GM21723 (cell line): ENCODE results near the gene DTWD2.
"Not testable (repeated sequence)": the region's sequence is repeated elsewhere in the genome, so short reads cannot be mapped to it uniquely, and the experiment has no call there.

Experiments
- ATAC-seq: cut with Tn5 transposase; IDR thresholded peaks from one replicate; pipeline ENCODE4 v1.9.1; 2021; ENCODE audit warnings: mild to moderate bottlenecking, moderate library complexity; ENCODE audit not compliant: unreplicated experiment

Gene DTWD2

DNA sequence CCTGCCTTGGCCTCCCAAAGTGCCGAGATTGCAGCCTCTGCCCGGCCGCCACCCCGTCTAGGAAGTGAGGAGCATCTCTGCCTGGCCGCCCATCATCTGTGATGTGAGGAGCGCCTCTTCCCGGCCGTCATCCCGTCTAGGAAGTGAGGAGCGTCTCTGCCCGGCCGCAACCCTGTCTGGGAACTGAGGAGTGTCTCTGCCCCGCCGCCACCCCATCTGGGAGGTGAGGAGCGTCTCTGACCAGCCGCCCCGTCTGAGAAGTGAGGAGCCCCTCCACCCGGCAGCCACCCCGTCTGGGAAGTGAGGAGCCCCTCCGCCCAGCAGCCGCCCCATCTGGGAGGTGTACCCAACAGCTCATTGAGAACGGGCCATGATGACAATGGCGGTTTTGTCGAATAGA lies 10.5 kb upstream of the DTWD2 start:
- not testable (repeated sequence) for ATAC-seq

DNA sequence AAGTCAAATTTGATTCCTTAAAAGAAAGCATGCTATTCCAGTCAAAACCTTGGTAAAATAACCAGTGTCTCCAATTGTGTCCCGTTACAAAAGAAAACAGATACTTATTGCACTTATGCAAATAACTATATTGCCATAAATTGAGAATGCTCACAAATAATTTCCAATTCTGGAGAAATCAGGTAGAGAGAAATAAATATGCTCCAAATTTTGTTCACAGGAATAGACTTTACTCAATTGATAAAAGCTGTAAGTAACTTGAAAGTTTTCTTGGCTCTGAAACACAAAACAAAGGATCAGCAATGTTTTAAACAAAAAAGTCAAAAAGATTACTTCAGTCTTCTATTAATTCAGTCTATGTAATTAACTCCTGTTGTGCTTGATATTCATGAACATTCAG lies 7.8 kb upstream of the DTWD2 start:
- no peak for ATAC-seq

DNA sequence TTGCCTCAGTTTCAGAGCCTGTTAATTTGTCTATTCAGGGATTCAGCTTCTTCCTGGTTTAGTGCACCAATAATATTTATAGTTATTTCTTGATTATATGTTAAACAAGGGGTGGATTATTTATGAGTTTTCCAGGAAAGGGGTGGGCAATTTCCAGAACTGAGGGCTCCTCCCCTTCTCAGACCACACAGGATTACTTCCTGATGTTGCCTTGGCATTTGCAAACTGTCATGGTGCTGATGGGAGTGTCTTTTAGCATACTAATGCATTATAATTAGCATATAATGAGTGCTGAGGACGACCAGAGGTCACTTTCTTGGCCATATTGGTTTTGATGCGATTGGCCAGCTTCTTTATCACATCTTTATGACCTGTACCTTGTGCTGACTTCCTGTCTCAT lies 6.2 kb upstream of the DTWD2 start:
- no peak for ATAC-seq

DNA sequence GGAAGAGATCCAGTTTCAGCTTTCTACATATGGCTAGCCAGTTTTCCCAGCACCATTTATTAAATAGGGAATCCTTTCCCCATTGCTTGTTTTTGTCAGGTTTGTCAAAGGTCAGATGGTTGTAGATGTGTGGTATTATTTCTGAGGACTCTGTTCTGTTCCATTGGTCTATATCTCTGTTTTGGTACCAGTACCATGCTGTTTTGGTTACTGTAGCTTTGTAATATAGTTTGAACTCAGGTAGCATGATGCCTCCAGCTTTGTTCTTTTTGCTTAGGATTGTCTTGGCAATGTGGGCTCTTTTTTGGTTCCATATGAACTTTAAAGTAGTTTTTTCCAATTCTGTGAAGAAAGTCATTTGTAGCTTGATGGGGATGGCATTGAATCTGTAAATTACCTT lies 4.8 kb upstream of the DTWD2 start:
- not testable (repeated sequence) for ATAC-seq

DNA sequence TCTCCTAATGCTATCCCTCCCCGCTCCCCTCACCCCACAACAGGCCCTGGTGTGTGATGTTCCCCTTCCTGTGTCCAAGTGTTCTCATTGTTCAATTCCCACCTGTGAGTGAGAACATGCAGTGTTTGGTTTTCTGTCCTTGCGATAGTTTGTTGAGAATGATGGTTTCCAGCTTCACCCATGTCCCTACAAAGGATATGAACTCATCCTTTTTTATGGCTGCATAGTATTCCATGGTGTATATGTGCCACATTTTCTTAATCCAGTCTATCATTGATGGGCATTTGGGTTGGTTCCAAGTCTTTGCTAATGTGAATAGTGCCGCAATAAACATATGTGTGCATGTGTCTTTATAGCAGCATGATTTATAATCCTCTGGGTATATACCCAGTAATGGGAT lies 3.7 kb upstream of the DTWD2 start:
- not testable (repeated sequence) for ATAC-seq

DNA sequence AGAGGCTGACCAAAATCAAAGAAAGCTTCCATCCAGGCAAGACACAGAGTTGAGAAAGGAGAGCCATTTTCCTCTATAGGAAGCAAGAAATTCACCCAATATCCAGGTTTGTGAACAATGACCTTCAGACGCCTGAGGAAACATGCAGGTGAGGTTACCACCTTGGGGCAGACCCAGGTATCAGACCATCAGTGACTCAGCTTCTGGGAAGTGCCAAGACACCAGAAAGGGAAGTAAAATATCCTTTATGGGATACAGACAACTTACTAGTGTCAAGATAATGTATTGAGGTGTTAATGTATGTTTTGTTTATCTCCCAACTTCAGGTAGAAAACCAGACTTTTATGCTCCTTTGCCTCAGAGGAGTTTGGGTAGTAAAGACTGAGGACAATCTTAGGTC lies 2.2 kb upstream of the DTWD2 start:
- ATAC-seq = no peak

DNA sequence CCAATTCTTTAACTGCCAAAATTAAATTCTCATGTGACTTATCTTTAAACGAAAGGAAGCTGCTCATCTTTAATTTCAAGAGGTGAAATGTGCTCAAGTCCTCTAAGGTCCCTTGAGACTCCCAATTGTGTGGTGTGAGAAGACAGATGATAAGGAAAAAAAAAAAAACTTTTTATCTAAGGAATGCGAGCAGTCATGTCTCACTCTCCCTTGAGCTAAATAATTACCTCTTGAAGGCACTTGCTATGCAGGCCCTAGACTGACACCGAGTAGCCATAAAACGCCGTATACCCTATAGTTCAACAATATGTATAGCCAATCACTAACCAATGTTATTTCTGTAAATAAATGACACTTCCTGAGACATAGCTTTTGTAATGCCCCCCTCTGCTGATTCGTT lies 1.5 kb upstream of the DTWD2 start:
- ATAC-seq = no peak

DNA sequence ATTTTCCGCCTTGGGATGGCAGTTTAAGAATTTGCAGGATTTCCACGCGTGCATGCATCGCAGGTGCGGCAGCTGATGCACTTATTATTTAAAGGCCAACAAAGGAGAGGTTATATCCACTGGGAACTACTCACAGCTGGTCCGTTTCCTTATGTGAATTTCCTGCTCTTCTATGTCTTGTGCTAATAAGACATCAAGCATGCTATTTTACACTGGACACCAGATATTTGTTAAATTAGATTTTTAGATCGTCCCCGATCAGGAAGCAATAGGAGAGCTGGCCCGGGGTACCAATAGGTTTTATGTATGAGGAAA lies 476 bp upstream of the DTWD2 start:
- ATAC-seq = no peak

DNA sequence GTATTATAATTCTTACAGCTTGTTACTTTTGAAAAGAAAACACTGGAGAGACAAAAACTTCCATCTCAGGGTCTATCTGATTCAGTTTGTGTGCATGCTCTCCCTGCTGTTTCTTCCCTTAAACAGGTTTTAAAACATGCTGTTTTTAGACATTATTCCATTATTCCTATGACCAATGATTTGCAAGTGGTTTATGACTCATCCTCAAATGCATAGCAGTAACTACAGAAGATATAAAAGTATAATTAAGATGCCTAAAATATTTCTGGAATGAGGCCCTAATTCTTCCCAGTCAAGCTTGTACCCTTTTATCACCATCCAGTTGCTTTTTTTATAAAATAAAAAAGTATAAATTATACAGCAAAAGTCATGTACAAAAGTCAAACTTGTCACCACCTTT lies 3.7 kb downstream of the DTWD2 start:
- no peak for ATAC-seq

DNA sequence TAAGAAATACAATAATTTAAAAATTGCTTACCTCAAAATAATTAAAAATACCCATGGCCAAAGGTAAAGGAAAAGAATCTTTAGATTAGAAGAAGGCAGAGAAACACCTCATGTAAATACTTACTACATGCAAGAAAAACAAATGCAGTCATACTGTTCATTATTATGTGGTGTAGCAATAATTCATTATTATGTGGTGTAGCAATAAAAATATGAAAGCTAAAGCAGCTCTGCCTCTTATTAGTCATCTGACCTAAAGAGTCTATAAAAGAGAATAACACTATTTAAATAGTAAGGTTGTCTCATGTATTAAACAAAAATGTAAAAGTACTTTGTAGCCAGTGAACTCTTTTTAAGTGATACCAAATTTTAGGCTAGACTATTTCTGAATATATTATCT lies 6.6 kb downstream of the DTWD2 start:
- no peak for ATAC-seq

DNA sequence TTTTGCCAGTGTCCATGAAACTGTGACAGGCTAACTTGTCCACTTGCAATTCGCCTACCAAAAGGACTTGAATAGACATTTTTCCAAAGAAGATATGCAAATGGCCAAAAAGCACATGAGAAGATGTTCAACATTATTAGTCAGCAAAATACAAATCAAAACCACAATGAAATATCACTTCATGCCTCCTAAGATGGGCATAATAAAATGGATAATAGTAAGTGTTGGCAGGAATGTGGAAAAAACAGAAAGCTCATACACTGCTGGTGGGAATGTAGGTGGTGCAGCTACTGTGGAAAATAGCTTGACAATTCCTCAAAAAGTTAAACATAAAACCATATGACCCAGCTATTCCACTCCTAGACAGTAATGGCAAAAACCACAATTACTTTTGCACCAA lies 7.9 kb downstream of the DTWD2 start:
- ATAC-seq = no peak

DNA sequence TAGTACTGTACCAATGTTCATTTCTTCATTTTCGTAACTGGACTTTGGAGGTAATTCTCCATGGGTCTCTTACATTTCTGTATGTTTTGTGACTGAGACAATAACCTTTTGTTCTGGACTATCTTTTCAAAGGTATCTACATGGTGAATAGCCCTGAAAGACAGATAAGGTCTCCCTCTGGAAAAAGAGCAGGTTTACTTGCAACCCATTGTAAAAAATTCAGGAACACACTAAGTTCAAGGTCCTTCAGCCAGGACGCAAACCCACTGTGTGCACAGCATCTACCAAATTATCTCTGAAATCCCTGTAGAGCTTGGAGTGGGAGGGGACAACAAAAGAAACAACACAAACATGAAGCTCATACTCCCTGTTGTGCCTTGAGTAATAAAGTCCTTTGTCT lies 8.3 kb downstream of the DTWD2 start:
- no peak for ATAC-seq

DNA sequence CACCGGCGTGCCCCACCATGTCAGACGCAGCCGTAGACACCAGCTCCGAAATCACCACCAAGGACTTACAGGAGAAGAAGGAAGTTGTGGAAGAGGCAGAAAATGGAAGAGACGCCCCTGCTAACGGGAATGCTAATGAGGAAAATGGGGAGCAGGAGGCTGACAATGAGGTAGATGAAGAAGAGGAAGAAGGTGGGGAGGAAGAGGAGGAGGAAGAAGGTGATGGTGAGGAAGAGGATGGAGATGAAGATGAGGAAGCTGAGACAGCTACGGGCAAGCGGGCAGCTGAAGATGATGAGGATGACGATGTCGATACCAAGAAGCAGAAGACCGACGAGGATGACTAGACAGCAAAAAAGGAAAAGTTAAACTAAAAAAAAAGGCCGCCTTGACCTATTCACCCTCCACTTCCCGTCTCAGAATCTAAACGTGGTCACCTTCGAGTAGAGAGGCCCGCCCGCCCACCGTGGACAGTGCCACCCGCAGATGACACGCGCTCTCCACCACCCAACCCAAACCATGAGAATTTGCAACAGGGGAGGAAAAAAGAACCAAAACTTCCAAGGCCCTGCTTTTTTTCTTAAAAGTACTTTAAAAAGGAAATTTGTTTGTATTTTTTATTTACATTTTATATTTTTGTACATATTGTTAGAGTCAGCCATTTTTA lies 14.4 kb downstream of the DTWD2 start:
- ATAC-seq = not testable (repeated sequence)

DNA sequence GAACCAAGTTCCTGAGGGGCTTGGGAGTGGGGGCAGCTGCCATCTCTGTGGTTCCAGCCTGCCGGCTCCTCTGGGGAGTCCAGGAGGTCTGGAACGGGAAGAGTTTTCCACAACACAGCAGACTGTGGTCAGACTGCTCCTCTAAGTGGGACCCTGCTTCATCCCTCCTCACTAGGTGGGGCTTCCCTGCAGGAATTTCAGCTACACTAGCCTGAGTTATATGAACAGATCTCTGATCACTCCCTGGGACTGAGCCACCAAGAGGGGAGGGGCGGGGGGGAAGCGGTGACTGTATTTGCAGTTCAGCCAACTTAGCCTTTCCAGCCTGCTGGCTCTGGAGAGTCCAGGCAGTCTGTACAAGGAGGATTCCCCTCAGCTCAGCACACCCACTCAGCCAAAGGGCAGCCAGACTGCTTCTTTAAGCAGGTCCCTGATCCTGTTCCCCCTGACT lies 19.4 kb downstream of the DTWD2 start:
- no peak for ATAC-seq

DNA sequence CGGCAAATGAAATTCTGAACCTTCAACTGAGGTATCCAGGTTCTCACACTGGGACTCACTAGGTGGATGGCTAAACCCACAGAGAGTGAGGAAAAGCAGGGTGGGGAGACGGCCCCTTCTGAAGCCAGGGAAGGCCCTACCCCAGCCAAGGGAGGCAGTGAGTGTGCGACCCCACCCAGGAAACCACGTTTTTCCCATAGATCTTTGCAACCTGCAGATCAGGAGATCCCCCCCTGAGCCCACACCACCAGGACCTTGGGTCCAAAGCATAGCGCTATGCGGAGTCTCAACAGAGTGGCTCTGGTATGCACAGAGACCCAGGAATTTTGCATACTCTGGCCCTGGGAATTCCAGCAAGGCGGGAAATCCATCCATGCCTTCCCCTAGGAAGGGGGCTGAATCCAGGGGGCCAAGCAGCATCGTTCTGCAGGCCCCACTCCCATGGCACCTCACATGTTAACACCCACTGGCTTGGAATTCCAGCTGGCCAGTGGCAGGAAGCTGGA lies 19.9 kb downstream of the DTWD2 start:
- no peak for ATAC-seq

DNA sequence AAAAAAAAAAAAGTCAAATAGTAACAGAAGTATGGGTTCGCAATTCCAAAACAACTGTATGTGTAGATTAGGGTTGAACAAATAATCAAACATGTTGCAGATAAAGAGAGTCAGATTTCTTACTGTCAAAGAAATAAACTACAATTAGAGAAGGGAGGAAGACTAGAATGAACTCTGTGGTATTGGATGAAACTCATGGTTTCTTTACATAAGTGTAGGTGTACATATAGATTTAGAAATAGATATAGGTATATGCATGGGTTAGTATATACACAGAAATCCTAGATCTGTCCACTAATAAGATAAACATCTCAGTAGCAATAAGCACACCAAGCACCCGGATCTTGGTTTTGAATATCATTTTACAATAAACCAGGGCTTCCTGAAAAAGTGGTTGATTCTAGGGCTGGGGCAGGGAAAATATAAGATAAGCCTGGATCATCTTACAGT lies 21.3 kb downstream of the DTWD2 start:
- no peak for ATAC-seq

DNA sequence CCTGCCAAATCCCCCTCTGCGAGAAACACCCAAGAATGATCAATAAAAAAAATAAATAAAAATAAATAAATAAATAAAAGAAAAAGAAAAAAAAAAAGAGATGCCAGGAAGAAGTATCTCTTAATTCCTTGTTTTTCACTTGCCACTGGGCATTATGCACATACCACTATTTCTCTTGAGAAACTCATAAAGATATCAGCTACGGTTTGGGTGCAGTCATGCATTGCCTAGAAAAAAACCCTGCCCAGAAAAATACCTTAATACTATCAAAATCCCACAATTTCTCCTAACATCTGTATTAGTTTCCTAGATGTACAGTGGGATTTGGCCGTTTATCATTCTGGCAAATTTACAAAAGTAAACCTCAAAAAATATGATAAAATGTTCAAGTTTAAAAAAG lies 22.5 kb downstream of the DTWD2 start:
- ATAC-seq = no peak

DNA sequence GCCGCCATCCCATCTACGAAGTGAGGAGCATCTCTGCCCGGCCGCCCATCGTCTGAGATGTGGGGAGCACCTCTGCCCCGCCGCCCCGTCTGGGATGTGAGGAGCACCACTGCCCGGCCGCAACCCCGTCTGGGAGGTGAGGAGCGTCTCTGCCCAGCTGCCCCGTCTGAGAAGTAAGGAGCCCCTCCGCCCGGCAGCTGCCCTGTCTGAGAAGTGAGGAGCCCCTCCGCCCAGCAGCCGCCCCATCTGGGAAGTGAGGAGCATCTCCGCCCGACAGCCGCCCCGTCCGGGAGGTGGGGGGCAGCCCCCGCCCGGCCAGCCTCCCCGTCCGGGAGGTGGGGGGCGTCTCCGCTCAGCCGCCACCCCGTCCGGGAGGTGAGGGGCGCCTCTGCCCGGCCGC lies 23.4 kb downstream of the DTWD2 start:
- not testable (repeated sequence) for ATAC-seq

DNA sequence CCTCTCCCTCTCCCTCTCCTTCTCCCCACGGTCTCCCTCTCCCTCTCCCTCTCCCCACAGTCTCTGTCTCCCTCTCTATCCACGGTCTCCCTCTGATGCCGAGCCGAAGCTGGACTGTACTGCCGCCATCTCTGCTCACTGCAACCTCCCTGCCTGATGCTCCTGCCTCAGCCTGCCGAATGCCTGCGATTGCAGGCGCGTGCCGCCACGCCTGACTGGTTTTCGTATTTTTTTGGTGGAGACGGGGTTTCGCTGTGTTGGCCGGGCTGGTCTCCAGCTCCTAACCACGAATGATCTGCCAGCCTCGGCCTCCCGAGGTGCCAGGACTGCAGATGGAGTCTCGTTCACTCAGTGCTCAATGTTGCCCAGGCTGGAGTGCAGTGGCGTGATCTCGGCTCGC lies 24.0 kb downstream of the DTWD2 start:
- ATAC-seq = not testable (repeated sequence)

DNA sequence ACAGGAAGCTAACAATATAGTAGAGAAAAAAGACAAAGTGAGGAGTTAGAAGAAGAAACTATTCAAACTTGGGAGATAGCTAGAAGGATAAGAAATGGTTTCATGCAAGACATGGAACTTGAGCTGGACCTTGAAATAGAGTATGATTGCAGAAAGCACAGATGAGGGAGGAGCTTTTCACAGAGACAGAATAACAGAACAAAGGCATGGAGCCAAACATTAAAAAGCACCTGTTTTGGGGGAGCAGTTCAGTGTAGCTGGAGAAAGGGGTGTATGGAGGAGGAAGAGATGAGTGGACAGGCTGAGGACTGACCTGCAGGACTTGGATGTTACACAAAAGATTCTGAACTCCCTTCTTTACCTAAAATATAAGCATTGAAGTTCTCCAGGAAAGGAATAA lies 25.2 kb downstream of the DTWD2 start:
- no peak for ATAC-seq

DNA sequence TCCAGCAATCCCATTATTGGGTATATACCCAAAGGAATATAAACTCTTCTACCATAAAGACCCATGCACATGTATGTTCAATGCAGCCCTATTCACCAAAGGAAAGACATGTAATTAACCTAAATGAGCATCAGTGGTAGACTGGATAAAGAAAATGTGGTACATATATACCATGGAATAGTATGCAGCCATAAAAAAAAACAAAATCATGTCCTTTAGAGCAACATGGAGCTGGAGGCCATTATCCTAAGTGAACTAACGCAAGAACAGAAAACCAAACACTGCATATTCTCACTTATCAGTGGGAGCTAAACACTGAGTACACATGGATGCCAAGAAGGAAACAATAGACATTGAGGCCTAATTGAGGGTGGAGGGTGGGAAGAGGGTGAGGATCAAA lies 27.8 kb downstream of the DTWD2 start:
- no peak for ATAC-seq

DNA sequence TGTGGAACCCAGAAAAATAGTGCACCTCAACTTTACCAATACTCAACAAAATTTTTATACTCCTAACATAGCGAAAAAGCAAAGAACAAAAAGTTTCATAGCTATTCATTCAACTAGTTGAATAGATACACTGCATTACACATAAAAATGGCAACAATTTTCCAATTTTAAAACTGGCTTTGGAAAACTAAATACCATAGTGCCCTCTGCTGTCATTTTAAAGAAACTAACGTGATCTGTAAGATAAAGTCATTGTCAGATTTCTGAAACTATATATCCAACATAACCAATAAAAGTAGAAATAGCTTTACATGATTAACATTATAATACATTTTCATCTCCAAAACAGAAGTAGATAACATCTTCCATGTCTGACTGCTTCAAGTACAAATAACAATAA lies 31.6 kb downstream of the DTWD2 start:
- no peak for ATAC-seq

DNA sequence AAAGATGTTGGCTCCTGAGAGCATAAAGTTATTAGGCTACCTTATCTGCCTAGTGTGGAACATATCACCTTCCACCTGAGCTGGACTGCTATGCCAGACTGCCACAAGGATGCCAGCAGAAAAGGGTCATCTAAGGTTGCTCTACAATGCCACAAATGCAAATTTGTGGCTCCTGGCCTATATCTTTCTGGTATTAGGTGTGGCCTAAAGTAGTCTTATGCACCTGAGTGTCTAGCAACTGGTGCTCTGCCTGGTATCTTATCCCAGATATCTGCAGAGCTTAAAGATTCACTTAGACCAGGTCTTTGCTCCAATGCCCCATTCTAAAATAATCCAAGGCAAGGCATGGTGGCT lies 34.7 kb downstream of the DTWD2 start:
- no peak for ATAC-seq
